Measurements from ENCODE around the gene RABAC1.

DNA sequence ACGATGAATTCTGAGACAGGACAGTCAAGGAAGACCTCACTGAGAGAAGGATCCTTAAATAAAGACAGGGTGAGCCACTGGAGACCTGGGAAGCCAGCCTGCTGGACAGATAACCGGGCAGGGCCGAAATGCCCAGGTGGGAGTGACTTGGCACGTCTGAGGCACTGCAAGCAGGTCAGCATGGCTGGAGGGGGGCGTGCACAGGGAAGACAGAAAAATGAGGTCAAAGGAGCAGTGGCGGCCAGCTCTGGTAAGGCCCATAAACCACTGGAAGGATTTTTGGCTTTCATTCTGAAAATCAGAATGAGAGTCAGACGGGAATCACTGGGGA is 40.7 kb upstream of the RABAC1 start:
- TF ChIP-seq YY1 (IDR thresholded peaks at IDR 0.05; ENCODE audit: insufficient read depth, insufficient read length) (no peak), ZNF274 (IDR thresholded peaks at IDR 0.05; ENCODE audit: low read depth, low read length) (no peak), SUZ12 (IDR thresholded peaks at IDR 0.05; ENCODE audit: extremely low read depth, insufficient read depth, insufficient read length) (no peak)

All from NT2/D1 (cell line).